Tibial nerve (tissue), 4 donors: Measurements from ENCODE around the gene LETMD1. TPM values are rescaled to one million over a fixed set of nuclear protein-coding genes. Genes with fewer than 3 reads are reported as not detected.

Source experiments
- DNase-seq, 2 donors: peaks; one replicate each; pipeline ENCODE4 v3.0.0-alpha.2; 2019; ENCODE audit warnings: low spot score in 2 of 2
- H3K27ac ChIP-seq, 4 donors: fragments of 200-600 bp; sonication (generic) in 3 of 4; one replicate each; pipeline ENCODE4 v1.5.1; 2017 to 2019; ENCODE audit warnings: mild to moderate bottlenecking in 1 of 4
- H3K27me3 ChIP-seq, 2 donors: fragments of 200-600 bp; sonication (generic) in 1 of 2; one replicate each; pipeline versions ENCODE4 v1.5.1 to v1.6.0; 2017 to 2019
- H3K36me3 ChIP-seq, 3 donors: fragments of 200-600 bp; sonication (generic); one replicate each; pipeline ENCODE4 v1.5.1; 2018 to 2019
- H3K4me1 ChIP-seq, 4 donors: fragments of 200-600 bp; sonication (generic) in 3 of 4; one replicate each; pipeline ENCODE4 v1.5.1; 2017 to 2019
- H3K4me3 ChIP-seq, 4 donors: fragments of 200-600 bp; sonication (generic) in 3 of 4; one replicate each; pipeline ENCODE4 v1.5.1; 2017 to 2019; ENCODE audit warnings: mild to moderate bottlenecking in 1 of 4, moderate library complexity in 1 of 4
- H3K9me3 ChIP-seq, 4 donors: fragments of 200-600 bp; sonication (generic) in 3 of 4; one replicate each; pipeline ENCODE4 v1.5.1; 2017 to 2019
- EP300 ChIP-seq, 2 donors: sonication (generic); formaldehyde crosslinking; IDR thresholded peaks; one replicate each; pipeline ENCODE4 v1.6.1; 2017; ENCODE audit warnings: antibody characterized with exemption in 2 of 2, mild to moderate bottlenecking in 1 of 2
- POLR2A ChIP-seq, 2 donors: fragments of 450-650 bp; IDR thresholded peaks; one replicate each; pipeline ENCODE4 v1.6.1; 2017; ENCODE audit warnings: antibody characterized with exemption in 2 of 2, mild to moderate bottlenecking in 2 of 2, moderate library complexity in 2 of 2
- WGBS, 2 donors: methylation state at CpG; one replicate each; pipeline ENCODE4 v1.1.5; 2018; 5-methylcytosine and 5-hydroxymethylcytosine counted together
- total RNA-seq, 4 donors: library from RNA; depleted of rRNA; stranded (reverse); fragments of >200 nt; gene quantifications; one replicate each; pipeline ENCODE4 v1.1.0, GENCODE V29; 2016
- TF ChIP-seq, protein P1 (sequence below), 5 experiments: fragments of 200-600 bp in 3 of 5; fragments of 450-650 bp in 2 of 5; sonication (generic) in 3 of 5; IDR thresholded peaks; one replicate each; pipeline ENCODE4 v1.5.1; 2016 to 2019; ENCODE audit warnings: antibody characterized with exemption in 5 of 5, mild to moderate bottlenecking in 3 of 5, moderate library complexity in 2 of 5

The LETMD1 gene, protein sequence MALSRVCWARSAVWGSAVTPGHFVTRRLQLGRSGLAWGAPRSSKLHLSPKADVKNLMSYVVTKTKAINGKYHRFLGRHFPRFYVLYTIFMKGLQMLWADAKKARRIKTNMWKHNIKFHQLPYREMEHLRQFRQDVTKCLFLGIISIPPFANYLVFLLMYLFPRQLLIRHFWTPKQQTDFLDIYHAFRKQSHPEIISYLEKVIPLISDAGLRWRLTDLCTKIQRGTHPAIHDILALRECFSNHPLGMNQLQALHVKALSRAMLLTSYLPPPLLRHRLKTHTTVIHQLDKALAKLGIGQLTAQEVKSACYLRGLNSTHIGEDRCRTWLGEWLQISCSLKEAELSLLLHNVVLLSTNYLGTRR
- 10 to 100 TPM; 52.3 to 72.4 (median 66.7) TPM for total RNA-seq

DNA sequence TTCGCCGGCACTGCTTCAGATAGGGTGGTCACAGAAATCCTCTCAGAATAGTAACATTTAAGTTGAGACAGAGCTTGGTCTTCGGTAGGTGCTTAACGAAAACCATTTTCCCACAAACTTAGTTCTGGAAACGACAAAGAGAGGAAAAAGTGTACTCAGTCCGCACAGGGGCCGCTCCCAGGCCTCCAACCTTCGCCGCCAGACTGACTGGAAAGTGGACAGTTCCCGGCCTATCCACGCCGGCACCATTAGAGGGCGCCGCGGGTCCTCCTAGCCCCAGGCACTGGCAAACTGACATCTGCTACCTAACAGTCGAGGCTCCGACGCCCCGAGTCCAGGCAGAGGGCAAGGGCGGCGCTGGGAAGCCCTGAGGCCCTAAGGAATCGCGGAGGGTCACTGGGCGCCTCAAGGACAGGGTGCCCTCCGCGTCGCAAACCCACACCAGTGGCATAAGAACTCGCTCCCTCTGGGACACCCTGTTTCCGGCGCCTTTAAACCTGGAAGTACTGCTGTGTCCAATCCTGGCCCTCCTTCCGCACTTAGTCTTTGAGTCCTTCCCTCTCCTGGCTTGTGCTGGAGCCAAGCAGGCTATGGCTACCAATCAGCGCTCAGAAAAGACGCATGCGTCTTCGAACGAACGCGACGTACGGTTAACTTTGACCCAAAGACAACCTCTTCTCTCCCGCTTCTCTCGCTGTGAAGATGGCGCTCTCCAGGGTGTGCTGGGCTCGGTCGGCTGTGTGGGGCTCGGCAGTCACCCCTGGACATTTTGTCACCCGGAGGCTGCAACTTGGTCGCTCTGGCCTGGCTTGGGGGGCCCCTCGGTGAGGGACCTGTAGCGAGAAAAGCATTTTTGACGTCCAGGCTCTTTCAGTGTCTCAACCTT lies at the start of gene LETMD1:
Gene LETMD1 (plus strand): TSS at position 673 of the 886 bp plus-strand sequence. CDS start 30 bp downstream, at position 703.
- Histone ChIP-seq H3K27ac (peak within 1 kb of the TSS; percentile 86 to 95 (median 93)), H3K36me3 (peaks cover 0 to 27% (median 0%) of the 10 kb centered on the region in 3 donors), H3K9me3 (no peaks in the 10 kb centered on the region), H3K4me3 (peak within 1 kb of the TSS; percentile 75 to 89 (median 83)), H3K27me3 (no peaks in the 10 kb centered on the region), H3K4me1 (peaks cover 4 to 23% (median 19%) of the 10 kb centered on the region in 4 donors)
- peak; percentile 84 to 94 for DNase-seq
- 4 to 6% methylated on average over 30 to 45 of the region's 51 CpGs for WGBS, 2 donors
- TF ChIP-seq POLR2A (IDR thresholded peaks at IDR 0.05) (peak; percentile 59 to 71), EP300 (IDR thresholded peaks at IDR 0.05) (peak in 1 of 2 donors; percentile 93)
- TF ChIP-seq, protein P1, sequence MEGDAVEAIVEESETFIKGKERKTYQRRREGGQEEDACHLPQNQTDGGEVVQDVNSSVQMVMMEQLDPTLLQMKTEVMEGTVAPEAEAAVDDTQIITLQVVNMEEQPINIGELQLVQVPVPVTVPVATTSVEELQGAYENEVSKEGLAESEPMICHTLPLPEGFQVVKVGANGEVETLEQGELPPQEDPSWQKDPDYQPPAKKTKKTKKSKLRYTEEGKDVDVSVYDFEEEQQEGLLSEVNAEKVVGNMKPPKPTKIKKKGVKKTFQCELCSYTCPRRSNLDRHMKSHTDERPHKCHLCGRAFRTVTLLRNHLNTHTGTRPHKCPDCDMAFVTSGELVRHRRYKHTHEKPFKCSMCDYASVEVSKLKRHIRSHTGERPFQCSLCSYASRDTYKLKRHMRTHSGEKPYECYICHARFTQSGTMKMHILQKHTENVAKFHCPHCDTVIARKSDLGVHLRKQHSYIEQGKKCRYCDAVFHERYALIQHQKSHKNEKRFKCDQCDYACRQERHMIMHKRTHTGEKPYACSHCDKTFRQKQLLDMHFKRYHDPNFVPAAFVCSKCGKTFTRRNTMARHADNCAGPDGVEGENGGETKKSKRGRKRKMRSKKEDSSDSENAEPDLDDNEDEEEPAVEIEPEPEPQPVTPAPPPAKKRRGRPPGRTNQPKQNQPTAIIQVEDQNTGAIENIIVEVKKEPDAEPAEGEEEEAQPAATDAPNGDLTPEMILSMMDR (IDR thresholded peaks at IDR 0.05), result peak; percentile 82 to 96 (median 95)

DNA sequence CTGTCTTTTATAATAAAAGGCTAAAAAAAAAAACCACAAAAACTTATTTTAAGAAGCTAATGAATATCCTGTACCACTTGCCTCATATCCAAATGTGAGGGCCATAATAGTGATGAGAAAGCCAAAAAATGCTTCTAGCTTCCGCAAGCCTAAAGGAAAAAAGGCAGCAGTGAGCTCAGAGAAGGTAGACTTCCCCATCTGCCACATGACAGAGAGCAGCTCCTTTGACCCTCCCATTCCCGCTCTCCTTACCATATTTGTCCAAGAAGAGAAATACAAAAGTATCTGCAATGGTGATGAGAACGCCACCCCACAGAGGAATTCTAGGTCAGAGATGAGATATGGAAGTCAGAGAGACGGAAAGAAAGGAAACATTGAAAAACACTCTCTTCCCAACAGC lies 49.0 kb upstream of the LETMD1 start:
- Histone ChIP-seq H3K27me3 (no peaks in the 10 kb centered on the region), H3K36me3 (peaks cover 0 to 90% (median 27%) of the 10 kb centered on the region in 3 donors), H3K4me1 (no peaks in the 10 kb centered on the region), H3K4me3 (no peak overlapping the region), H3K27ac (no peak overlapping the region), H3K9me3 (no peaks in the 10 kb centered on the region)
- DNase-seq, result no peak
- WGBS, 2 donors, result 85 to 86% methylated on average over 4 of the region's 4 CpGs
- TF ChIP-seq, protein P1 (IDR thresholded peaks at IDR 0.05), result no peak
- no peak for TF ChIP-seq POLR2A (IDR thresholded peaks at IDR 0.05)
- TF ChIP-seq EP300 (IDR thresholded peaks at IDR 0.05), result peak in 1 of 2 donors; percentile 32

DNA sequence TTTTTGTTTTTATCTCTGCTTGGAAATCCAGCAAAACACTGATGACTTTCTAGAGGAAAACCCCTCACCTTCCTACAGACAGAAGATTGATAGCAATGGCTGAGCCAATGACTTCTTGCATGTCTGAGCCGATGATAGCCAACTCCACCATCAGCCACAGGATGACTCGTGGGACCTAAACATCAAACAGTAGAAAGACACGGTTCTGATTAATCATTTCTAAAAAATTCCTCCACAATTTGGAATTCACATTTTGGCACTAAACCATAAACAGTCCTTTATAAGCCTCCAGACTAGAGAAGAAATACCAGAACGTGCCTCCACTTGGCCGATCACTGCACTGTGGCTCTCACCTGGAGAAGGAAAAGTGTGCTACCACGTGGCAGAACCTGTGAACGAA lies 47.9 kb upstream of the LETMD1 start:
- no peaks in the 10 kb centered on the region for H3K9me3 ChIP-seq
- no peaks in the 10 kb centered on the region for H3K27me3 ChIP-seq
- no peak overlapping the region for H3K27ac ChIP-seq
- H3K36me3 ChIP-seq, result peaks cover 0 to 90% (median 17%) of the 10 kb centered on the region in 3 donors
- DNase-seq, result no peak
- H3K4me3 ChIP-seq, result no peak overlapping the region
- TF ChIP-seq, protein P1 (IDR thresholded peaks at IDR 0.05), result no peak
- no peak for TF ChIP-seq POLR2A (IDR thresholded peaks at IDR 0.05)
- TF ChIP-seq EP300 (IDR thresholded peaks at IDR 0.05), result no peak
- WGBS, 2 donors, result 78 to 81% methylated on average over 7 of the region's 7 CpGs
- no peaks in the 10 kb centered on the region for H3K4me1 ChIP-seq

DNA sequence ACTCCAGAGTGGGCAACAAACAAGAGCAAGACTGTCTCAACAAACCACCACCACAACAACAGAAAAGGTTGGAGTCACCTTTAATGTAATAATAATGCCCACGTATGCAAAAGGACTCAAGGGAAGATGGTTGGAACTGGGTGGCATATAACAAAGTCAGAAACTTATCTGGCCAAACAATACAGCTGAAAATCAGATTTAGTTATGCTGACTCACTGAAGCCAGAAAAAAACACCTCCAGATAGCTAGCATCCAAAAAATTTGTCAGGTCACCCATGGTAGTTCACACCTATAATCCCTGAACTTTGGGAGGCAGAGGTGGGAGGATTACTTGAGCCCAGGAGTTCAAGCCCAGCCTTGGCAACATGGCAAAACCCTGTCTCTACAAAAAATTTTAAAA lies 46.3 kb upstream of the LETMD1 start:
- H3K36me3 ChIP-seq, result peaks cover 0 to 90% (median 19%) of the 10 kb centered on the region in 3 donors

More for the DNA sequence above, 46.3 kb upstream of the LETMD1 start:
- Histone ChIP-seq H3K4me3 (no peak overlapping the region), H3K27me3 (no peaks in the 10 kb centered on the region), H3K27ac (no peak overlapping the region), H3K9me3 (no peaks in the 10 kb centered on the region), H3K4me1 (no peaks in the 10 kb centered on the region)
- TF ChIP-seq, protein P1 (IDR thresholded peaks at IDR 0.05), result no peak
- DNase-seq, result no peak
- 91 to 94% methylated on average over 1 of the region's 1 CpG for WGBS, 2 donors
